Kidney (tissue), 14 donors: ENCODE data around the gene NEU2. TPM values are rescaled to one million over a fixed set of nuclear protein-coding genes. Genes with fewer than 3 reads are reported as not detected.

Source experiments
- DNase-seq, 5 donors: peaks; one replicate each; pipeline ENCODE4 v3.0.0-alpha.2; 2013 to 2020
- FAIRE-seq: peaks from 2 replicates; lab custom pipeline; 2012; peaks lifted over from hg19 to GRCh38; lab: Jason Lieb, UNC
- H3K27ac ChIP-seq, 2 donors: one replicate each; pipeline ENCODE4 v1.7.0; 2013; ENCODE audit warnings: low read depth in 2 of 2, low read length in 2 of 2, inconsistent platforms in 1 of 2
- H3K27me3 ChIP-seq: one replicate; pipeline ENCODE4 v1.7.1; 2013; ENCODE audit warnings: low read length, inconsistent platforms; ENCODE audit not compliant: control insufficient read depth, insufficient read depth
- H3K36me3 ChIP-seq, 3 donors: one replicate each; pipeline versions ENCODE4 v1.7.0 to v1.7.1; 2013; ENCODE audit warnings: low read length in 3 of 3, control low read depth in 1 of 3, inconsistent platforms in 1 of 3; ENCODE audit not compliant: insufficient read depth in 3 of 3, control insufficient read depth in 2 of 3
- H3K4me1 ChIP-seq, 3 donors: one replicate each; pipeline versions ENCODE4 v1.7.0 to v1.7.1; 2013; ENCODE audit warnings: low read length in 3 of 3, inconsistent platforms in 1 of 3, low read depth in 1 of 3; ENCODE audit not compliant: control insufficient read depth in 2 of 3, insufficient read depth in 2 of 3
- H3K4me3 ChIP-seq, 3 donors: one replicate each; pipeline versions ENCODE4 v1.7.0 to v1.8.1; 2013; ENCODE audit warnings: low read length in 3 of 3, control low read depth in 1 of 3, inconsistent platforms in 1 of 3
- H3K9ac ChIP-seq, 3 donors: one replicate each; pipeline versions ENCODE4 v1.7.0 to v1.7.1; 2013; ENCODE audit warnings: low read length in 3 of 3, control low read depth in 1 of 3, inconsistent platforms in 1 of 3
- H3K9me3 ChIP-seq, 3 donors: one replicate each; pipeline versions ENCODE4 v1.7.0 to v1.7.1; 2013; ENCODE audit warnings: low read length in 3 of 3, control low read depth in 1 of 3, inconsistent platforms in 1 of 3; ENCODE audit not compliant: control insufficient read depth in 2 of 3, insufficient read depth in 1 of 3
- intact Hi-C: fragments of 100-400 bp; cut with DNase I; formaldehyde crosslinking; loops from one replicate; pipeline ENCODE4 v1.11.1; 2022
- polyA plus RNA-seq: library from polyadenylated mRNA; stranded (reverse); fragments of 350-450 nt; fragmentation: Illumina TruSeq; extraction: RNeasy Lipid Tissue Mini Kit (QIAGEN cat#74804); gene quantifications from one replicate; pipeline ENCODE4 v1.2.3, GENCODE V29; 2014; ENCODE audit warnings: low read depth, low replicate concordance; ENCODE audit not compliant: insufficient read depth
- total RNA-seq: library from RNA; stranded (reverse); fragmentation: NEBNext Ultra II Directional; extraction: Animal tissue kit (Norgen Biotek cat#: 25700); gene quantifications from one replicate; pipeline ENCODE4 v1.2.1, GENCODE V29; 2021
- TF ChIP-seq, protein P1 (sequence below): IDR thresholded peaks from 3 replicates; pipeline ENCODE4 v1.5.1; 2012; ENCODE audit warnings: mild to moderate bottlenecking, moderate library complexity, borderline replicate concordance; ENCODE audit not compliant: insufficient read depth; ENCODE audit errors: extremely low read depth
- donor health status: control.
- donor health status: control.
- donor health status: control.
- donor health status: control.
- donor health status: control.
- donor health status: DM: yes; HTN: yes; CAD: no.
- donor health status: Normal renal cell carcinoma (clear cell type).

Gene NEU2
- total and polyA plus RNA-seq, 2 donors from 2014 or later: not detected

DNA sequence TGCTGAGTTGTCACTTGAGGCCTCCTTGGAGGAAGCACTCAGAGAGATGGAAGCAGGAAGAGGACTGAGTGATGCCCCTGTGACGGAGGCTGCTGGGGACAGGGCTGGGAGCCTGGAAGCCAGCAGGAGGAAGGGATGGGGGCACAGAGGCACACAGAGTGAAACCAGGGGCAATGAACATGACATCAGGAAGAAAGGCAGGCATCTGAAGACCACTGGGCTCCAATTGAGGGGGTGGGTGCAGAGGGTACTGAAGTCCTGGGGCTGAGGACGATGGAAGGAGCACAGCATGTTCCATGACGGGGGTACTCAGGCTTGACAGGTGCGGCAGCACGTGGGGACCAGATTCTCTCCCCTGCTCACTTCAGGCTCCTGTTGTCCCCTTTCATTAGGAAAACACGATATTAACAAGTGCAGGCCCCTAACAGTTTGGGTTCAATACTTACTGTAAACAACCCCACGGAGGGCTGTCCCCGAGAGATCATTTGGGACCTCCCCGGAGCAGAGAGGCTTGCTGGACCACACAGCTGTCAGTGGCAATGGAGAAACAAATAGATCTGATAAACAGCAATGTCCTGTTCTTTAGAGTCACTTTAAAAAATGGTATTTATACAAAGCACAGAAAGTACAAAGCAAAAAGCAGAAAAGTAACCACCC, 36.4 kb downstream of the NEU2 start:
- intact Hi-C loops: no loop called here
- Histone ChIP-seq H3K9ac (no peak overlapping the region), H3K9me3 (peaks cover 0 to 3% (median 2%) of the 10 kb centered on the region in 3 donors), H3K27ac (no peak overlapping the region), H3K4me1 (peaks cover 0 to 2% (median 0%) of the 10 kb centered on the region in 3 donors), H3K27me3 (no peaks in the 10 kb centered on the region), H3K36me3 (no peaks in the 10 kb centered on the region), H3K4me3 (no peak overlapping the region)
- DNase-seq: no peak
- TF ChIP-seq, protein P1, sequence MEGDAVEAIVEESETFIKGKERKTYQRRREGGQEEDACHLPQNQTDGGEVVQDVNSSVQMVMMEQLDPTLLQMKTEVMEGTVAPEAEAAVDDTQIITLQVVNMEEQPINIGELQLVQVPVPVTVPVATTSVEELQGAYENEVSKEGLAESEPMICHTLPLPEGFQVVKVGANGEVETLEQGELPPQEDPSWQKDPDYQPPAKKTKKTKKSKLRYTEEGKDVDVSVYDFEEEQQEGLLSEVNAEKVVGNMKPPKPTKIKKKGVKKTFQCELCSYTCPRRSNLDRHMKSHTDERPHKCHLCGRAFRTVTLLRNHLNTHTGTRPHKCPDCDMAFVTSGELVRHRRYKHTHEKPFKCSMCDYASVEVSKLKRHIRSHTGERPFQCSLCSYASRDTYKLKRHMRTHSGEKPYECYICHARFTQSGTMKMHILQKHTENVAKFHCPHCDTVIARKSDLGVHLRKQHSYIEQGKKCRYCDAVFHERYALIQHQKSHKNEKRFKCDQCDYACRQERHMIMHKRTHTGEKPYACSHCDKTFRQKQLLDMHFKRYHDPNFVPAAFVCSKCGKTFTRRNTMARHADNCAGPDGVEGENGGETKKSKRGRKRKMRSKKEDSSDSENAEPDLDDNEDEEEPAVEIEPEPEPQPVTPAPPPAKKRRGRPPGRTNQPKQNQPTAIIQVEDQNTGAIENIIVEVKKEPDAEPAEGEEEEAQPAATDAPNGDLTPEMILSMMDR: no peak
- FAIRE-seq: no peak

DNA sequence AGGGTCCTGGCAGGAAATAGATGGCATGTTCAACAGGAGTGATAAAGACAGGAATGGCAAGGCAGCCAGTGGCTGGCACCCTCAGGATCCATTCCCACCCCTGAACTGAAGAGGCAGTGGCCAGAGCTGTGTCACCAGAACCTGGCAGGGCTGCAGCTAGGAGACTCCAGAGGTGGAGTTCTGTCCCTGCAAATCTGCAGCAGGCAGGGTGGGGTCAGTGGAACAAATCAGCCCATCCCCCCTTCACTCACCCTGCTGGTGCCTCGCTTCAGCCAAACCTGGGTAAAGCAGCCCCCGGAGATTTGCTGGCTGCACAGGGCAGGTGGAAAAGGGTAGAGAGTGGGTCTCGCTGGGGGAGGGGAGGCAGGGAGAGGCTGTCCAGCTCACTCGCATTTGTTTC, 40.4 kb downstream of the NEU2 start:
- Histone ChIP-seq H3K27ac (no peak overlapping the region), H3K4me1 (peaks cover 0 to 7% (median 0%) of the 10 kb centered on the region in 3 donors), H3K27me3 (no peaks in the 10 kb centered on the region), H3K9ac (no peak overlapping the region), H3K9me3 (peaks cover 0 to 3% (median 2%) of the 10 kb centered on the region in 3 donors), H3K36me3 (no peaks in the 10 kb centered on the region), H3K4me3 (no peak overlapping the region)
- intact Hi-C loops: no loop called here
- FAIRE-seq: no peak
- TF ChIP-seq, protein P1: no peak
- peak in 2 of 5 donors; percentile 20 to 37 for DNase-seq

DNA sequence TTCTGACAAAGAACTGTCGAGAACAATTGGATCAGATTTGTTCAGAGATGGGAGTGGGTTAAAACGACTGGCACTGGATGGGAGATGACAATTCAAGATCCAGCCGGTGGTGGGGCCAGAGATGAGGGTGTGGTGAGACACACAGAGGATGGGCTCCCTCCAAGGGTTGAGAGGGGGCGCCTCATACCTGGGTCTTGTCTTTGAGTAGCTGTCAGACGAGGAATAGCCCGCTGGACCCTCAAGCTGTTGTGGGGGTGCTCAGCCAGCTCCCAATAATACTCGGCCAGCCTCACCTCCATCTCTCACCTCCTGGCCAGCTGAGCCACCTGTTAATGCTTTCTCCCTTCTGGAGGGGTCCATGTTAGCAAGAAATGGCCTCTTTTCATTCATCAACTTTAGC, 41.6 kb downstream of the NEU2 start:
- Histone ChIP-seq H3K4me1 (peaks cover 0 to 7% (median 0%) of the 10 kb centered on the region in 3 donors), H3K9me3 (peaks cover 0 to 3% (median 2%) of the 10 kb centered on the region in 3 donors), H3K36me3 (no peaks in the 10 kb centered on the region), H3K27me3 (no peaks in the 10 kb centered on the region), H3K9ac (no peak overlapping the region), H3K27ac (no peak overlapping the region), H3K4me3 (no peak overlapping the region)
- intact Hi-C loops: no loop called here
- FAIRE-seq (no peak), DNase-seq (peak in 2 of 5 donors; percentile 17 to 32)
- TF ChIP-seq, protein P1: no peak
